Measurements from ENCODE around the gene UTP18.
"Not testable (repeated sequence)": the region's sequence is repeated elsewhere in the genome, so short reads cannot be mapped to it uniquely, and the experiment has no call there.

The UTP18 gene

DNA sequence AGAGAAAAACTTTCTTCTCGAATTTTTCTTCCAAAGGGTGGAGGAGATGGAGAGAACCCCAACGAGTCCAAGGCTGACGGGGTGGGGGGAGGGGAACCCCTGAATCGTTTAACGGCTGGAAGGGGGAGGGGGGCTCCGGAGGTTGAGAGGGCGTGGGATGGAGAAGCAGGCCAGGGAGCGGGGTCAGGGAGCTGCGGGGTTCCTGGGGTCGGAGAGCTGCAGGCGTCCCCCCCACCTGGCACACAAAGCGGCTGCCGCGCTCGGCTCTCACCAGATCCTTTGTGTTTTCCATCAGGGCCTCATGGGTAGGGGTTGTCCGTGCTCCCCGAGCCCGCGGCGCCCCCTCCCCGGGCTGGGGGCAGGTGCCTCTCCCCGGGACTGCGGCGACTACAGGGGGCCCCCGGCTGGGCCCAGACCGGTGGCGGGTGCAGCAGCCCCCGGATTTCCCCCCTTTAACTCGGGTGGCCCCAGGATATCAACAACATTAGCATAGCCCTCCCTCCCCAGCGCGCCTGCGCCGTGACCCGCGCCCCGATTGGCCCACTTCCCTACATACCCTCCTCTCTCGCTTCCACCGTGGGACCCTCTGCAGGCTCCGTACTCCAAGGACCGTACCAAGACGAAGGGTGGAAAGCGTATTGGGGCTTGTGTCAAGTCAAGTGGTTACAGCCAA lies 646 bp upstream of the UTP18 start, which contains the start of gene MBTD1:
Gene MBTD1, minus strand, starts transcription at position 486 of the 673 bp plus-strand sequence. CDS start 34,888 bp downstream, outside the sequence.
- no peak for FAIRE-seq

DNA sequence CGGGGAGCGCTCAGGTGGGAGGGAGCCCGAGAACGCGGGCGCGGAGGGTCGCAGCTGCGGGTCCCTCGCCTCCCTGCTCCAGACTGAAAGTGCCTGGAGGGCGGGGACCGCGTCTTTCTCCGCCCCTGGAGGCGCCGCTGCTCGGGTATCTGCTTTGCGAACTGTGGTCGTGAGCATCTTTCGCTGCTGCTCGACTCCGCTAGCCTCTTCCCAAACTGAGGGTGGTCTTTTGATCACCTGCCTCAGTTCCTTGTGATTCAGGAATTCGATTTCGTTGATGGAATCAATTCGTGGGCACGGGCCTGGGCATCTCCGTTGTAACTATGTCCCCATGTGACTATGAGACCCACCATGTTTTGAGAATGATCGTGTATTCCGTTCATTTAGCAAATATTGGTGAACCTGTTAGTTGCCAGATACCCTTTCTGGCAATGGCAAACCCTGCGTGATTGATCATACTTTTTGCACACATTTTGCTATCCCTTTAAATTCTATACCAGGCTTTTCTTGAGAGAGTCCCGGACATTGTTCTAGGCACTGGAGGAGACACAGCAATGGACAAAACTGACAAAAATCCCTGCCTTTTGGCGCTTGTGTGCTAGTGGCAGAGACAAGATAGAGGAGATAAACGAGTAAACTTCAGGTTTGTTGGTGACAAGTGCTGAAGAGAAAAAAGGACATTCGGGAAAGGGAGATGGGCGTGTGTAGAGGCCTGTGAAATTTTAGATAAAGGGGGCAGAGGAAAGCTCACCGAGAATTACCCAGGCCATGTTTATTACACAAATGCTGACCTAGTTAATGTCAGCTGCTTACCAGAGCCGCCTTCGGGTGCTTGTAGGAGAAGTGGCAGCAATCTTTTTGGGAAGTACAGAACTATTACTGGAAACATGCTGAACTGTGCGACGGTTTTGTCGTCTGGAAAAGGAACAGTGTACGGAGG lies 948 bp downstream of the UTP18 start:
- FAIRE-seq = no peak

DNA sequence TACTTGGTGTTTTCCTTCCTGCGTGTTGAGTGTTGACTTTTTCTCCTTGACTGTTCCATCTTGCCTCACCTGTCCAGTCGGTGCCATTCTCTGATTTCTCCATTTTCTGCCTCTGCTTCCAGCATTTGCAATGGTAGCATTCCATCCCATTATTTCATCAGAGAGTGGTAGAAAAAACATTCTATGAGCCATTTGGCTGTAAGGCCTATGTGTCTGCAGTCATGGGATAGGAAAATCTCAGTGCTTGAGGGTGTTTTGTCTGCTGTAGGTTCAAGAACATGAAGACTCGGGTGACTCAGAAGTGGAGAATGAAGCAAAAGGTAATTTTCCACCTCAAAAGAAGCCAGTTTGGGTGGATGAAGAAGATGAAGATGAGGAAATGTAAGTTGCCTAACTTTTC lies 2.7 kb downstream of the UTP18 start:
- no peak for FAIRE-seq

DNA sequence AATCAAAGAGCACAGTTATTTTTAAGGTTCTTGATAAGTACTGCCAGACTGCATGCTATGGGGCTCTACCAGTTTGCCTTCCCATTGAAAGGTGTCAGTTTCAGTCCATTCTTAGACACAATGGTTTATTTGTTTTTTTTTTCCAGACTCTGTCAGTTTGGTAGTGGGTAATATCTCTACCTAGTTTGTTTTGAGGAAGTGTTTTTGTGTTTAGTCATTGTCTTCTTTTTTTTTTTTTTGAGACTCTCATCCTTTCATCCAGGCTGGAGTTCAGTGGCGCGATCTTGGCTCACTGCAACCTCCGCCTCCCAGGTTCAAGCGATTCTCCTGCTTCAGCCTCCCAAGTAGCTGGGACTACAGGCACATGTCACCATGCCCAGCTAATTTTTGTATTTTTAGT lies 4.1 kb downstream of the UTP18 start:
- not testable (repeated sequence) for FAIRE-seq

DNA sequence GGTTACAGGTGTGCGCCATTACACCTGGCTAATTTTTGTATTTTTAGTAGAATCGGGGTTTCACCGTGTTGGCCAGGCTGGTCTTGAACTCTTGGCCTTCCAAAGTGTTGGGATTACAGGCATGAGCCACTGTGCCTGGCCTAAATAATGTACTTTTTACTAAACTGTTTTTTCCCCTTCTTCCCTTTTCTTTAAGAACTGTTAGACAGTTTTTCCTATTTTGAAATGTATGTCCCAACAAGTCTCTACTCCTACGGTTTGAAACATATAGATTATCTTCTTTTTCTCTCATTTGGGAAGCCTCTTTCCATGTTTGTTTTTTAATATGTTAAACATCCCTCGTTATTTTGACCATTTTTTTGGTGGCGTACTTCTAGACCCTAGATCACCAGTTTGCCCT lies 9.6 kb downstream of the UTP18 start:
- no peak for FAIRE-seq

DNA sequence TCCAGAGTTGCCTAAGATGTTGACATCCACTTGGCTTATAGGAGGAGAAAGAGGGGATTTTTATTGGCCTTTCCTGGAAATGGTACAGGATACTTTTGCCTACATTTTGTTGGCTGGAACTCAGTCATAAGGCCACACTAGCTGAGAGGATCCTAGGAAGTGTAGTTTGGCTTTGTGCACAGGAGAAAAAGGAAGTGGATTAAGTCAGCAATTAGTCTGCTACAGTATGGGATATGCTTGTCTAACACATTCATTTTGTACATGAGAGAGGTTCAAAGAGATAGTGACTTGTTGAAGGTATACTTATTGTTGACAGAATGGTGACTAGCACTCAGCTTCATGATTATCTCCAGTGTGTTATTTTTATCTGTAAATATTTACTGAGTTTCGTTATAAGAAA lies 10.3 kb downstream of the UTP18 start:
- no peak for FAIRE-seq

DNA sequence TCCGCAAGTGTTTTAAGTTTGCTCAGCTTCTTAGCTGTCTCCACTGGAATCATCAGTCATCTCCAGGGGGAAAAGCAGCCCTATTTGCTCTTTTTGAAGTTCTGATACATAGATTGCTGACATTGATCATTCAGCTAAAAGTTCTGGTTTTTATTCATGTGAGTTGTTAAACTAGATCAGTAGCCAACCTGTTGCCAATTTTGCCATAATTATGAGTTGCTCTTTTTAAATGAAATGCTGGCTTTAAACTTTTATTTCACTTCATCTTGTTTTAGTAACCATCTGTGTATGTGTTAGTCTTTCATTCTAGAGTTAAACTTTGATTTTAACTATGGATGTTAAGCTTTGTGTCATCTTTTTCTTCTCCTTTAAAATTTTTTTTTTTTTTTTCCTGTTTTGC lies 12.5 kb downstream of the UTP18 start:
- FAIRE-seq = no peak

DNA sequence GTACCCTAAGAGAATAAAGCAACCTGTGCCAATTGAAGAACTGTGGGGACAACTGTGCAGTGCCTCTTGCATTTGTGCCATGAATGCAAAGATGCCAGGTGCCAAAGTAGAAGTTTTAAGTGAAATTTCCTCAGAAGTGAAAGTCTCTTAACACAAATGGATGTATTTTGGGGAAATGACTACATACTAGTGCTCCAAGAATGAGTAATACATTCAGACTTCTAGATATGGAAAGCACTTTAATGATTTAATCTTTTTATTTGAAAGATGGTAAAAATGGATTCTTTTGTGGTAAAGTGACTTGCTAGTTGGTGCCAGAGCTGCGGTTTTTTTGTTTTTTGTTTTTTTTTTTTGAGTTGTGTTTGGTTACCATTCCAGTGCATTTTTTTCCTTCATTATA lies 15.0 kb downstream of the UTP18 start:
- FAIRE-seq = no peak

DNA sequence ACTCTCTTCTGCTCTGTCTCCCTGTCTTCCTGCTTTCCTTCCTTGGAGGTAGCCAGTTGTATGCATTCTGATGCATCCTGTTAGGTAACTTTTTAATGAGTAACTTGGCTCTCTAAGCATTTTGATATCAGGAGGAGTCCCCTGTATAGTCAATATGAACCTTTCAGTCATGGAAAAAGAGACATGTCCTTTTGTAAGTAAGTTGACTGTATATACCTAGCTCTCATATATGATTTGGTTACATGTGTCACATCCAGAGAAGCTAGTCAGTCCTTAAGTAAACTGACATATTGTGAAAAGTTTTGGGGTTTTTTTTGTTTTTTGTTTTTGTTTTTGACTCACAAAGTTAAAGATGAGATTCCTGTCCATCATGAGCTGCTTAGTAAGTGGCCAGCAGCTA lies 18.8 kb downstream of the UTP18 start:
- FAIRE-seq = no peak

DNA sequence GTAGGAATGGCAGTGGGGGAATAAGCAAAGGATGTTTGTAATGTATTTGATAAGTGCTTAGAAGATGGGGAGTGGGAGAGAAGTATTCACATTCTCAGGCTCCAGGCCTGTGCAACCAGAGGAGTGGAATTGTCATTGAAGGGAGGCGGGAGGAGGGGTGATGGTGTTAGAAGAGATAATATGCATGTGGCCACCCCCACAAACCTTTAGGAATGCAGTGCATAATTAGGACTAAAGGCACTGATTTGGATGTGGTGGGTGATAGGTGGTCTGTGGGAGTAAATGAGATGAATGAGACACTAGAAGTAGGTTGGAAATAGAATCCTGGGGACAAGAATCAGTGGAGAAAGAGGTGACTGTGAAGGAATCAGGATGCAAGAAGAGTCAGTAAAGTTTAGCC lies 27.1 kb downstream of the UTP18 start:
- FAIRE-seq = no peak

DNA sequence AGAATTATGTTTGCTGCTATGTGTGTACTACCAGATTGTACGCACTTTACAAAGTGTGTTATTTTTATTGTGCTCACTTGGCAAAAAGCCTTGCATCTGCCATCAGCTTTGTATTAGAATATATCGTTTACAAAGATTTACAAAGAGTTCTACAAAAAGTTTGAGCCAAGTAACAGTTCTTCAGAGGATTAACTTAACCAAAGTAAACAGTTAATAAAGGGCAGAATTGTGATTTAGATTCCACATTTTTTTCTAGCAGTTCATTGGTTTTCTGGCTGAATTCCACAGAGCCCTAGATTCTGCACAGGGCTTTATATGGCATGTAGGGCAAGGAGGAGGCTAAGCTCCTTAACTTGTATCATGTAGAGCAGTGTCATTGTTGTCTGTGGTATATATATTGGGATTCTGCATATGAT lies 29.4 kb downstream of the UTP18 start:
- FAIRE-seq = no peak

DNA sequence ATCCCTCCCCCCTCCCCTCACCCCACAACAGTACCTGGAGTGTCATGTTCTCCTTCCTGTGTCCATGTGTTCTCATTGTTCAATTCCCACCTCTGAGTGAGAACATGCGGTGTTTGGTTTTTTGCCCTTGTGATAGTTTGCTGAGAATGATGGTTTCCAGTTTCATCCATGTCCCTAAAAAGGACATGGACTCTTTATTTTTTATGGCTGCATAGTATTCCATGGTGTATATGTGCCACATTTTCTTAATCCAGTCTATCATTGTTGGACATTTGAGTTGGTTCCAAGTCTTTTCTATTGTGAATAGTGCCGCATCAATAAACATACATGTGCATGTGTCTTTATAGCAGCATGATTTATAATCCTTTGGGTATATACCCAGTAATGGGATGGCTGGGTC lies 34.0 kb downstream of the UTP18 start:
- FAIRE-seq = not testable (repeated sequence)

DNA sequence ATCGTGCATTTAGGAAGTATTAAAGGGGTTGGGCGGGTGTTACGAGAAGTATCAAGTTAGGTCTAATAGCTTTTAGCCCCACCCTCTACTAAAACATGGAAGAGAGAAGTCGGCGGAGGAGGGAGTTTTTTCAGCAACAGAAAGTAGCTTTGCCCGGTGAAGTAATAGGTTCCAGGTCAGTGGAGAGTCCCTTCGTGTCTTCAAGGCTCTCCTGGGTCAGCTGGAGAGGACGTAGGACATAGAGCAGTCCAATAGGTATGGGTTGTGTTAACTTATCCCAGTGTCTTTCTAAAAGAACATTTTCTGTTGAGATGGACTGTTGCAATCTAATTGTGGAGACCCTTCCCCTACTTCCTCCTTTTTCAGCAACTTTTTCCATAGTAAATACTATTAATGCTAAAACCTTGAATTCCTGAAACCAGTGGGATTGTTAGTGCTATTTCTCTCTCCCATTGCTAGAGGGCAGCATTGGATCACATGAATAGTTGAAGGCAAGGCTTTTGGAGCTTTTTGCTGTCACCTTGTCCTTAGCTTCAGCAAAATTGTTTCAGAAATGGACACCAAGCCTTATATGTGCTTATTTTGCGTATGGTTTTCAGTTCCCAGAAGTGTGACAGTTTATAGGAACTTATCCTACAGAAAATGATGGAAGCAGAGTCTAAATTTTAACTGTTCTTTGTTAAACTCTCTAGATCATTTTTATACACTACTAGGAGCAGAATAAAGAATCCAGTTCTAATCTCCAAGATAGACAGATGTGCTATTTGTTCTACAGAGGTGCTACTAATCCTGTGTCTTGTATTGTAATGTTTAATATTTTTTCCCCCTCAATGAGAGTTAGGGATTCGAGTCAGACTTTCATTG lies 38.4 kb downstream of the UTP18 start:
- no peak for FAIRE-seq

DNA sequence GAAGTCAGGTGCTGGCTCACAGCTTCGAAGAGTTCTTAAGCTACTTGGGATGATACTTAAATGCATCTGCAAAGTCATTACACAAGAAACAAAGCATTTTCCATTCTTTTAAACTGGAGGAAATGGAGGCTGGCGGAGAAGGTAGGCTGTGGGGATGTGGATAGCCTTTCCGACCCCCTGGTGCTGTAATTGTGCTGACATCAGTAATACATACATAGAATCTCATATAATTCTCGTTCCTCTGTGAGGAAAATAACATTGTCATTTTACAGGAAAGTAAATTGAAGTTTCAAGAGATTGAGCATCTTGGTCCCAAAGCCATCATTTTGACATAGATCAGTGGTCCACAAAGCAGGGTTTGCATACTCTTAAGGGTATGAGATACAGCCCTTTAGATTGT lies 39.5 kb downstream of the UTP18 start:
- no peak for FAIRE-seq

DNA sequence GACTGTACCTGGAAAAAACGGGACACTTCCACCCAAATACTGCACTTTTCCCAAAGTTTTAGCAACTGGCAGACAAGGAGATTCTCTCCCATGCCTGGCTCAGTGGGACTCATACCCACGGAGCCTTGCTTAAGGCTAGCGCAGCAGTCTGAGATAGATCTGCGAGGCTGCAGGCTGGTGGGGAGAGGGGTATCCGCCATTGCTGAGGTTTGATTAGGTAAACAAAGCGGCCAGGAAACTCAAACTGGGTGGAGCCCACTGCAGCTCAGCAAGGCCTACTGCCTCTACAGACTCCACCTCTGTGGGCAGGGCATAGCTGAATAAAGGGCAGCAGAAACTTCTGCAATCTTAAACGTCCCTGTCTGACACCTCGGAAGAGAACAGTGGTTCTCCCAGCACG lies 44.8 kb downstream of the UTP18 start:
- FAIRE-seq = no peak

DNA sequence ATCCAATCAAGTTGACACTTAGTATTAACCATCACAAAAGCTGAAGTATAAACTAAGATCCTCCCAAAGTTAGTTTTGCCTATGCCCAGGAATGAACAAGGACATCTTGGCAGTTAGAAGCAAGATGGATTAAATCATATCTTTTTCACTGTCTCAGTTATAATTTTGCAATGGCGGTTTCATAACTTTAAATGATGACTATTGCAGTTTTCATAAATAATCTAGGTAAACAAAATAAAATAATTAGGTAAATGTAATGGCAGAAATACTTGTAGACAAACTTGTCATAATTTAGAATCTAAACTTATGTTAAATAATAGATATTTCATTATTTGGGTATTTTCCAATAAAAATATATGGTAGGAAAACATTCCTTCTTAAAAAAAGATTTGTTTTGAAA lies 51.7 kb downstream of the UTP18 start:
- FAIRE-seq = peak; percentile 84

DNA sequence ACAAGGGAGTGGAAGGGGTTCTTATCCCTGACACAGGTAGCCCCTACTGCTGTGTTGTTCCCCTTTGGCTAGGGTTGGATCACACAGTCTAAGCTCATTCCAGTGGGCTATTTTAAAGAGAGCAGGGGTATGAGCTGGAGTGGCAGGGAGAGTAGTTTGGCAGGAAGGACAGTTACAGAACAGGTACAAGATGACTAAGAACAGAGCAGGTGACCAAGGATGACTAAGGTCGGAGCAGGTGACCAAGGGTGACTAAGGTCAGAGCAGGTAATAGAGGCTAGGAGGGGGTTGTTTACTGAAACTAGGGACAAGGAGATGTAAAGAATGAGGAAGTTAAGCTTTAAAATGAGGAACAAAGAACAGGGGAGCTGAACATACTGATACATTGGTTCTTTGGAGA lies 58.8 kb downstream of the UTP18 start:
- no peak for FAIRE-seq

DNA sequence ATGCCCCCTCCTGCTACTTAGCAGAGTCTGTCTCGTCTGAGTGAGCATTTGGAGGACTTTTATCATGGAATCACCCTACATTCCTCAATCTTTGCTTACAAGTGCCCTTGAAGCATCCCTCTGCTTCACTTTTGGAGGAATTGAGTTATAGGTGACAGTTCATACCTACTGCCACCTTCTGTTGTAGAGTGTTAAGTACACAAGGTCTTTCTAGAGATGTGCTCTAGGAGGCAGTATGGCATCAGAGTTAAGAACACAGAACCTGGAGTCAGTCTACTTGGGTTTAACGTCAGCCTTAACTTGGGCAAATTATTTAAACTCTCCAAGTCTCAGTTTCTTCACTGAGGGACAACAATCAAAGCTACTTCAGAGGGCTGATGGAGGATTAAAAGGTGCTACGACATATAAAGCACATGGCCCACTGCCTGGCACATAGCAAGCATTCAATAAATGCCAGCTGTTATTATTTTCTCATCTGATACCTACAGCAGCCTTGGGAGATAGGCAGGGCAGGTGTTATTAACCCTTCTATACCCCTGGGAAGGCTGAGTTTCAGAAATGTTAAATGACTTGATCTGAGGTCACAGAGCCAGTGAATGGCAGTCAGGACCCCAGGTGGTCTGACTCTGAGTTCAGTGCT lies 62.2 kb downstream of the UTP18 start:
- no peak for FAIRE-seq

DNA sequence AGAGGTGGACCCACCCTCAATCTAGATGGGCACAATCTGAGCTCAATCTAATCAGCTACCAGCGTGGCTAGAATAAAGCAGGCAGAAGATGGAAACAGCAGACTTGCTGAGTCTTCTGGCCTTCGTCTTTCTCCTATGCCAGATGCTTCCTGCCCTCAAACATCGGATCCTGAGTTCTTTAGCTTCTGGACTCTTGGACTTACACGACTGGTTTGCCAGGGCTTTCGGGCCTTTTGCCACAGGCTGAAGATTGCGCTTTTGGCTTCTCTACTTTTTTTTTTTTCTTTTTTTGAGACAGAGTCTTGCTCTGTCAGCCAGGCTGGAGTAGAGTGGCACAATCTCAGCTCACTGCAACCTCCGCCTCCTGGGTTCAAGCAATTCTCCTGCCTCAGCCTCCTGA lies 65.1 kb downstream of the UTP18 start:
- no peak for FAIRE-seq

DNA sequence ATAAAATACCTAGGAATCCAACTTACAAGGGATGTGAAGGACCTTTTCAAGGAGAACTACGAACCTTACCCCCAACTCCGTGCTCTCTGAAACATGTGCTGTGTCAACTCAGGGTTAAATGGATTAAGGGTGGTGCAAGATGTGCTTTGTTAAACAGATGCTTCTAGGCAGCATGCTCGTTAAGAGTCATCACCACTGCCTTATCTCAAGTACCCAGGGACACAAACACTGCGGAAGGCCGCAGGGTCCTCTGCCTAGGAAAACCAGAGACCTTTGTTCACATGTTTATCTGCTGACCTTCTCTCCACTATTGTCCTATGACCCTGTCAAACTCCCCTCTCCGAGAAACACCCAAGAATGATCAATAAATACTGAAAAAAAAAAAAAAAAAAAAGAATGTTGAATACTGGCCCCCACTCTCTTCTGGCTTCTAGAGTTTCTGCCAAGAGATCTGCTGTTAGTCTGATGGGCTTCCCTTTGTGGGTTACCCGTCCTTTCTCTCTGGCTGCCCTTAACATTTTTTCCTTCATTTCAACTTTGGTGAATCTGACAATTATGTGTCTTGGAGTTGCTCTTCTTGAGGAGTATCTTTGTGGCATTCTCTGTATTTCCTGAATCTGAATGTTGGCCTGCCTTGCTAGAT lies 70.6 kb downstream of the UTP18 start:
- FAIRE-seq = not testable (repeated sequence)

DNA sequence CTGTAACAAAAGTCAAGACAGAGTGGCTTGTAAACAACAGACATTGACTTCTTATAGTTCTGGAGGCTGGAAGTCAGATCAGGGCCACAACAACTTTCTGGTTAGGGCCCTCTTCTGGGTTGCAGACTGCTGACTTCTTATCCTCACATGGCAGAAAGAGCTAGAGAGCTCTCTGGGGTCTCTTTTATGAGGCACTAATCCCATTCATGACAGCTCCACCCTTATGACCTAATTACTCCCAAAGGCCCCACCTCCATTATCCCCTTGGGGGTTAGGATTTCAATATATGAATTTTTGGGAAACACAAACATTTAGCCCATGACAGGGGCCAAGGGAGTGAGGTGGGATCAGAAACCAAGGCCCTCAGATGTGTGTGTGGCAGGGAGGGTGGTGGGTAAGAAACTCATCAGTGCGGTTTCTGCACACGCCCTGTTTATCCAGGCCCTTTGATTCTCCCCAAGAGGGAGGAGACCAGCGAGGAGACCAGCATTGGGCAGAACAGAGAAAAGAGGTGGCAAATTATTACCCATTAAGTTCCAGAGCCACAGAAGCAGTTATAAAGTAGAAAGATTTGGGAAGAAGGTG lies 74.8 kb downstream of the UTP18 start:
- no peak for FAIRE-seq
